Kidney epithelial cell (primary cell): Measurements from ENCODE around the gene ZFYVE26. TPM values are rescaled to one million over a fixed set of nuclear protein-coding genes. Genes with fewer than 3 reads are reported as not detected.

ENCODE experiments used
- DNase-seq: peaks from one replicate; pipeline ENCODE4 v3.0.0-alpha.2; 2010; ENCODE audit warnings: low read depth
- H3K27me3 ChIP-seq: 2 replicates; pipeline ENCODE4 v1.6.0; 2011; ENCODE audit warnings: low read length; ENCODE audit not compliant: control insufficient read depth, insufficient read depth
- H3K36me3 ChIP-seq: 2 replicates; pipeline ENCODE4 v1.5.1; 2011; ENCODE audit warnings: low read length; ENCODE audit not compliant: control insufficient read depth, insufficient read depth
- H3K4me3 ChIP-seq: 2 replicates; pipeline ENCODE4 v1.5.1; 2011; ENCODE audit warnings: low read depth, mild to moderate bottlenecking, control low read depth, low read length
- total RNA-seq: library from RNA; depleted of rRNA; stranded (reverse); fragments of >200 nt; gene quantifications from 2 replicates; pipeline ENCODE4 v1.2.3, GENCODE V29; 2015
- TF ChIP-seq, protein P1 (sequence below): IDR thresholded peaks from 2 replicates; pipeline ENCODE4 v1.5.1; 2011; ENCODE audit warnings: mild to moderate bottlenecking, moderate library complexity, low read length, control low read depth, inconsistent platforms; ENCODE audit not compliant: insufficient read depth, poor library complexity, severe bottlenecking

ZFYVE26 gene
- total RNA-seq, 1 donor from 2014 or later: 26.2 TPM

DNA sequence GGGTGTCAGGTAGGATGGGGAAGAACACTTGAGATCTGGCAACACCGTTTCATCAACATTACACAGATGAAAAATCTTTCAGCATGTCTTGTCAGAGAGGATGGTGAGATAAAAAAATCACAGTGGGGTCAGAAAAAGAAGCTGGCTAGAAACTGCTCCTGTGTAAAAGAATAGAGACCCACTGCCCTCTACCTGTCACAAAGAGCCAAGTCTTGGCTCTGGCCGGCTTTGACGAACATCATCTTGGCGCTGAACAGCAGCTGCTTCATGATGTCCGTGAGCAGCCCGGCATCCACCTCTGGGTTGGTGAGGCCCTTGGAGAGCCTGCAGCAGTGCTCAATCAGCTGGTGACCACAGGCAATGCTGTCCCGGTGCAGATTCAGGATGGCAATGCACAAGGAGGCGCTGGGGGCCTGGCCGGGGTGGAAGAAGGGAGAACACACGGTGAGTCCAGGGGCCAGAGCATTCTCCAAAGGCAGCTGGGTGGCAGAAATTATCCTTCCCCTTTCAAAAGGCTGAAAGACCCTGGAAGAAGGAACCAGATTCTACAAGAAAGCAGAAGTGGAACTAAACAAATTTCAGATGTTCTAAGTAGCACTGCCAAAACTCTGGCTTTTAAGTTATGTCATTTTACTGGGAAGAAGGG, 50.2 kb downstream of the ZFYVE26 start:
- no peak for DNase-seq
- Histone ChIP-seq H3K27me3 (no peaks in the 10 kb centered on the region), H3K36me3 (peaks cover 2% of the 10 kb centered on the region), H3K4me3 (no peak overlapping the region)
- TF ChIP-seq, protein P1, sequence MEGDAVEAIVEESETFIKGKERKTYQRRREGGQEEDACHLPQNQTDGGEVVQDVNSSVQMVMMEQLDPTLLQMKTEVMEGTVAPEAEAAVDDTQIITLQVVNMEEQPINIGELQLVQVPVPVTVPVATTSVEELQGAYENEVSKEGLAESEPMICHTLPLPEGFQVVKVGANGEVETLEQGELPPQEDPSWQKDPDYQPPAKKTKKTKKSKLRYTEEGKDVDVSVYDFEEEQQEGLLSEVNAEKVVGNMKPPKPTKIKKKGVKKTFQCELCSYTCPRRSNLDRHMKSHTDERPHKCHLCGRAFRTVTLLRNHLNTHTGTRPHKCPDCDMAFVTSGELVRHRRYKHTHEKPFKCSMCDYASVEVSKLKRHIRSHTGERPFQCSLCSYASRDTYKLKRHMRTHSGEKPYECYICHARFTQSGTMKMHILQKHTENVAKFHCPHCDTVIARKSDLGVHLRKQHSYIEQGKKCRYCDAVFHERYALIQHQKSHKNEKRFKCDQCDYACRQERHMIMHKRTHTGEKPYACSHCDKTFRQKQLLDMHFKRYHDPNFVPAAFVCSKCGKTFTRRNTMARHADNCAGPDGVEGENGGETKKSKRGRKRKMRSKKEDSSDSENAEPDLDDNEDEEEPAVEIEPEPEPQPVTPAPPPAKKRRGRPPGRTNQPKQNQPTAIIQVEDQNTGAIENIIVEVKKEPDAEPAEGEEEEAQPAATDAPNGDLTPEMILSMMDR: no peak

DNA sequence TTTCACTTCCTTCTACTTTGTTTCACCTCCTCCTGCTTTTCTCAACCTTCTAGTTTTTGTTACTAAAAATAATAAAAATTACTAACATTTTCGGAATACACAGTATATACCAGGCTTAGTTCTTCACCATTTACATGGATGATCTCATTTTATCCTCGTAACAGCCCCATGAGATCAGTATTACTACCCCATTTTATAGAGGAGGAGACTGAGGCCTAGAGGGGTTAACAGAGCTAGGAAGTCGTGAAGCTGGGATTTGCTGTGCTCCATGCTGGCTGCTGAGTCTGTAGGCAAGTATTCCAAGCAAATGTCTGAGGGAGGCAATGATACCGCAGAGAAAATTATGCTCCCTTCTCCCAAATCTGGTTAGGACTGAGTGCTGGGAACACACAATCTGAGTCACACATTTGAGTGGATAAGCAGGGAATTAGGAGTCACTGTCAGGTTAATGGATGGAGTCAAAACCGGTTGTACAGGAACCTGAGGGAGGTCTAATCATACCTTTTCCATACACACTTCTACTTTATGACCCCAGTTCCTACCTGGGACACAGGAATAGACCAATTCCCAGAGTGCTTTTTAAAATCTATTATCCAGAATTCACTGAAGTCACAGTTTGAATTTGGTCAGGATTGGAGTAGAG, 51.1 kb downstream of the ZFYVE26 start:
- H3K4me3 ChIP-seq: no peak overlapping the region
- H3K27me3 ChIP-seq: no peaks in the 10 kb centered on the region
- peaks cover 2% of the 10 kb centered on the region for H3K36me3 ChIP-seq
- DNase-seq: no peak
- TF ChIP-seq, protein P1: no peak

DNA sequence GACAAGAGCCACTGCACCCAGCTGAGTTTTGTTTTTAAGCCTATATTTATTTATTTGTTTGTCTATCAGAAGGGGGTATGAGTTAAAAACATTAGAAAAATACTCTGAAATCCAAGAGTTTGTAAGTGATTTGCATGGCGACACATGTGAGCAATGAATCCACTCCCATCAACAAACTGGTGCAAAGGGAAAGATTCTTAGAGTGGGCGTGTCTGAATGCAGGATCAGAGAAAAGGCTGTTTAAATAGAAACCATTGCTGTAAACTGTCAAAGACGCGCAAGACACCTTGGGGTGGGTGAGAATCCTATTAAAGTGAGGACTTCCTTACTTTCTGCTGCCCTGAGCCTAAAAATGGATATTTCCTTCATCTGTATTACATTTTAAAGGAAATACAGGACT, 51.9 kb downstream of the ZFYVE26 start:
- TF ChIP-seq, protein P1: no peak
- no peak for DNase-seq
- Histone ChIP-seq H3K27me3 (no peaks in the 10 kb centered on the region), H3K36me3 (peaks cover 2% of the 10 kb centered on the region), H3K4me3 (no peak overlapping the region)

DNA sequence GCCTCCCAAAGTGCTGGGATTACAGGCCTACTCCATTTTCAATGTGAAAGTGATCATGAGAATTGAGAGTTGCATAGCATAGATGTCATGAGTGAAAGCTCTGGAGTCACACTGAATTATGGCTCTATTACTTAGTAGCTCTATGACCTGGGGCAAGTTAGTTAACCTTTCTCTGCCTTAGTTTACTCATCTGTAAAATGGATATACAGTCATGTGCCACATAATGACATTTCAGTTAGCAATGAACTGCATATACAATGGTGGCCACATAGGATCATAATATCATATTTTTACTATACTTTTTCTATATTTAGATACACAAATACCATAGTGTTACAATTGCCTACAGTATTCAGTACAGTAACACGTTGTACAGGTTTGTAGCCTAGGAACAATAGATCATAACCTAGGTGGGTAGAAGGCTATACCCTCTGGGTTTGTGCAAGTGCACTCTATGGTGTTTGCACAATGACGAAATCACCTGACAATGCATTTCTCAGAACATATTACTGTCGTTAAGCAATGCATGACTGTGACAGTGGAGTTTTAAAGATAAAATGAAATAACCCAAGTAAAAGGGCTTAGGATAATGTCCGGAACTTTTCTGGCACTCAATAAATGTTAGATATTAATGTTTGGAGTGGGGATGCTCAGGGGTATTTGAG, 53.1 kb downstream of the ZFYVE26 start:
- DNase-seq: no peak
- Histone ChIP-seq H3K36me3 (peaks cover 2% of the 10 kb centered on the region), H3K4me3 (no peak overlapping the region), H3K27me3 (no peaks in the 10 kb centered on the region)
- TF ChIP-seq, protein P1: no peak

- no peak for DNase-seq
- H3K27me3 ChIP-seq: no peaks in the 10 kb centered on the region
- H3K4me3 ChIP-seq: no peak overlapping the region
- H3K36me3 ChIP-seq: peaks cover 2% of the 10 kb centered on the region
- TF ChIP-seq, protein P1: no peak
Observed at GRCh38 chr14:67762051-67762450, 54.3 kb downstream of the ZFYVE26 start.
